Activated T-cell treated with anti-CD3 and anti-CD28 coated beads for 1 hour (primary cell): ENCODE data around the gene CEACAM1.
"Not testable (repeated sequence)": the region's sequence is repeated elsewhere in the genome, so short reads cannot be mapped to it uniquely, and the experiment has no call there.

Experiments used
- DNase-seq: peaks from one replicate; pipeline ENCODE4 v3.0.0-alpha.2; 2020; ENCODE audit warnings: low read depth

The CEACAM1 gene

DNA sequence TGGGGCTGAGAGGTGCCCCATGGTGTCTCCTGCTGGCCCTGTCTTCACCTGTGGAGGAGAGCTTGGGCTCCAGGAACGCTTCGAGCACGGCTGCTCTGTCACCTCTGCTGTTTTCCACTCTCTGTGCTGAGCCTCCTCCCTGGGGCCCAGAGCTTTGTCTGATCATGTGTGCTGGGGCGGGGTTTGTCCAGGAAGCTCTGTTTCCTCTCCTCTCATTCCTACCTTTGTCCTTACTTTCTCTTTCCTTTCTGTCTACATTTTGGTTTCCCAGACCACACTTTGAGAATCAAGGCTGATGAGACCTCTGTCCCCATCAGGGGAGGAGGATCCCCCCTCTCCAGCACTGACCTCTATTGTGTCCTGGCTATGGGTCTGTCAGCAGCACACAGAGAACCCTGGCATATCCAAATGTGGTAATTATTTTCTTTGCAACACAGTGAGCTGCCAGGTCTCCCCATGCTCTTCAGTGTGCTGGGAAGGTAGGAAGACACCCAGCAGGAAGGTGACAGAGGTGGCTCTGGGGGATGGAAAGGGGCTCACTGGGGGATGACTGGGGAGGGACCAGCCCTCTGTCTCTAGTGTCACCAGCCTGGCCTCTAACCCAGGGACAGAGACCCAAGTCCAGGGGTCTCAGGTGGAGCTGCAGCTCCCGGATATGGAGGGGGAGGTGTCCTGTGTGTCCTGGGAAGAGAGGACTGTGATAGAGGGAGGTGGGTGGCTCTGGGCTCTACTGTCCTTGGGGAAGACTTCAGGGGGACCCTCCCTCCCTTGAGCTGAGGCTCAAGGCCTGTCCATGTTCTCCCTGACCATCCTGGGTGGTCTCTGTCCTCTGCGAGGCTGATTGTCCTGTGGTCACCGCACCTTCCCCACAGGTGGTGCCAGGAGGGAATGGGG lies at the start of gene CEACAM1:
CEACAM1 (minus strand) TSS at position 128 of the 894 bp plus-strand sequence; CDS start at position 21, 107 bp downstream.
- peak; percentile 26 for DNase-seq

DNA sequence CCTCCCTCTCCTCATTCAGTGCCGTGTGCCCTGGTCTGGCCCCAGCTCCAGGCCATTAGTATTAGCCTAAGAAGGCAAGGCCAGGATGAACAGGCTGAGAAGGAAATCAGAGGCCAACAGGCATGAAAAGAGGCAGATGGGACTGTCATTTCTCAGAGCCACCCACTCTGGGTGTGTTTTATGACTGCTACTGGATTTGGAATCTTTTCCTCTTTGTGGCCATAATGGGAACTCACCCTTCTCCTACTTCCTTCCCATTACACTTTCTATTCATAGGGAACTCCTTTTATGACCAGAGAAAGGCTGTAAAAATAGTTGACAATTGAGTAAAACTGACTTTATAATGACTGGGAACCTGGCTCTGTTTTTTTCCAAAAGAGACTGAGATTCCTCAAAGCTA lies 48.7 kb upstream of the CEACAM1 start:
- no peak for DNase-seq

DNA sequence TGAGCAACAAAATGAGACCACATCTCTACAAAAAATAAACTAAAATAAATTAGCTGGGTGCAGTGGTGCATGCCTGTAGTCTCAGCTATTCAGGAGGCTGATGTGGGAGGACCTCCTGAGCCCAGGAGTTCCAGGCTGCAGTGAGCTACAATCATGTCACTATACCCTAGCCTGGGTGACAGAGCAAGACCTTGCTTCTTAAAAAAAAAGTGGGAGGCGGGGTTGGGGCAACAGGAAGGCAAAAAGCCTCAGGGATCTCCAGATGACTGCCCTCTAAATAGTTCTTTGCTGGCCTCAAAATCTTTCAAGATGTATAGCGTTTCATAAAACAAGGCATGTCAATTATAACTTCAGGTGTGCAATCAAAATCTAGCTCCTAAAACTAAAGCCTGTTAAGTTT lies 48.0 kb upstream of the CEACAM1 start:
- no peak for DNase-seq

DNA sequence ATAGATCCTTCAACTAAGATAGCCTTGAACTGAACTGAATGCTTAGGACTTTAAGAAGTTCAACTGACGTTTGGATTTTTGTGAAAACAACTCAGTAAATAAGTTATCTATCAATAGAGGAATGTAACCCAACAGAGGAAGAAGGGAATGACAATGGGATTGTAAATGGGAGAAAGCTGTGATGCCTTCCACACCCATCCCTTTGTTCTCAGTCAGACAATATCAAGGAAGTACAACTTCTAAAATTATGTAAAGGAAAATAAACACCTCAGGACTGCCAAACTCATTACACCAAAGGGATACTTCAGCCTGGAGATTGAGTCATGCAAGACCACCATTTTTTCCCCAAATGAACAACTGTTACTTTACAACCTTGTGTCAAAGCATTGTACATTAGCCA lies 45.4 kb upstream of the CEACAM1 start:
- no peak for DNase-seq

DNA sequence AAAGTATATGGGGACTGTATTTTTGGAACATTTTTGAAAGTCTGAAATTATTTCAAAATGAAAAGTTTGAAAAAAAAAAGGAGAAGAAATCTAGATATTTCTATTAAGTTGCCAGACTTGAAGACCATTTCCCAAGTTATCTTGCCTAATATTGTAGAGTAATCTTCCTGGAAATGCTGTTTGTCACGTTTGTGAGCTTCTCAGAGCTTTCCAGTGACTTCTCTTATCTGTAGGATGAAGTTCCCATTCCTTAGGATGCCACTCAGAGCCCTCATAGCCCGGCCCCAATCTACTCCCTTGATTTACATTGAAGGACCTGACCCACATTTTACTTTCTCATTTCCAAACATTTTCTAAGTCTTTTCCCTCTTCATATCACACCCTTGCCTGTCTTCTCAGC lies 42.8 kb upstream of the CEACAM1 start:
- no peak for DNase-seq

DNA sequence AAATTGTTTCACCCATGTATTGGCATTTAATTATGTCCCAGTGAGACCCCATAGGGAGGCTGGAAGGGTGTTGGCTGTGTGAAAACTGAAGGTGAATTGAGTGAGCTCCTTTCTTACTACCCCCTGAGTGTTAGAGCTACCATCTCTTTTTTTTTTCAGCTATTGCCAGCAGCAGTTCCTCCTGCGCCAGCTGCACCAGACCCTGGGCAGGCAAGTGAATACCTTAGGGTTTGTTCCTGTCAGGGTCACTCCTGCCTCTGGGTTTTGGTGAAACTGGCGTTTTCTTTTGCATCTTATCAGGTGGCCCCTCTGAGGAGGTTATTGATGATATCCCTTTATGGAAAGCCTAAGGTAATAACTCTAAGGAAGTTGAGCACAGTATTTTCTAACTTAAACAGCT lies 40.9 kb upstream of the CEACAM1 start:
- no peak for DNase-seq

DNA sequence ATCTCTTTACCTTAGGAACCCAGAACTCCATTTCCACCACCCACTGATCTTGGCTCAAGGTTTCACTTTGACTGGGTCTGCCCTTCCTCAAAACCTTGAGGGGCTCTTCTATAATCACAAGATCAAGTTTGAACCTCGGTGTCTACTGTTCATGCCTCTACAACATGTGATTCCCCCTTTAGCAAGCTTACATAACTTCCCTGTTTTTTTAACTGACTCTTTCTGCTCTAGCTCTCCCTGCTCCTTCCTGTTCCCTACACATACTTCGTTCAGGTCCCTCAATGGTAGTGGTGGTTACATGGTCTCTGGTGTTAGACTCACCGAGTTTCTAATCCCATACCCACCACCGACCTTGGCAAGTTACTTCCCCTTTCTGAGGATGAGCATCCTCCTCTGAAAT lies 39.7 kb upstream of the CEACAM1 start:
- no peak for DNase-seq

DNA sequence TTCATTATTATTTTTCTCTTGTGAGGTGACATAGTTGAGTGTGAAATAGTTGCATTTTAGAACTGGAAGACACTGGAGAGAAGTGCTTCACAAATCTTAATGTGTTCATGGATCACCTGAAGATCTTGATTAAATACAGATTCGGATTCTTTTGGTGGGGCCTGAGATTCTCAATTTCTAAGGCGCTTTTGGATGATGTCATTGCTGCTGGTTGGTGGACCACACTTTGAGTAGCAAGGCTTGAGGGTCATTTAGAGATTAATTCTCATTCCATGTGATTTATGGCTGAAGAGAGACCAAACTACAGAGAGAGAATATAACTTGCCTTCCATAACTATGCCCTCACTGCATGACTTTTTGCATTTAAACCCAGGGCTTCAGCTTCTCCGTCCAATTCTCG lies 39.3 kb upstream of the CEACAM1 start:
- DNase-seq = no peak

DNA sequence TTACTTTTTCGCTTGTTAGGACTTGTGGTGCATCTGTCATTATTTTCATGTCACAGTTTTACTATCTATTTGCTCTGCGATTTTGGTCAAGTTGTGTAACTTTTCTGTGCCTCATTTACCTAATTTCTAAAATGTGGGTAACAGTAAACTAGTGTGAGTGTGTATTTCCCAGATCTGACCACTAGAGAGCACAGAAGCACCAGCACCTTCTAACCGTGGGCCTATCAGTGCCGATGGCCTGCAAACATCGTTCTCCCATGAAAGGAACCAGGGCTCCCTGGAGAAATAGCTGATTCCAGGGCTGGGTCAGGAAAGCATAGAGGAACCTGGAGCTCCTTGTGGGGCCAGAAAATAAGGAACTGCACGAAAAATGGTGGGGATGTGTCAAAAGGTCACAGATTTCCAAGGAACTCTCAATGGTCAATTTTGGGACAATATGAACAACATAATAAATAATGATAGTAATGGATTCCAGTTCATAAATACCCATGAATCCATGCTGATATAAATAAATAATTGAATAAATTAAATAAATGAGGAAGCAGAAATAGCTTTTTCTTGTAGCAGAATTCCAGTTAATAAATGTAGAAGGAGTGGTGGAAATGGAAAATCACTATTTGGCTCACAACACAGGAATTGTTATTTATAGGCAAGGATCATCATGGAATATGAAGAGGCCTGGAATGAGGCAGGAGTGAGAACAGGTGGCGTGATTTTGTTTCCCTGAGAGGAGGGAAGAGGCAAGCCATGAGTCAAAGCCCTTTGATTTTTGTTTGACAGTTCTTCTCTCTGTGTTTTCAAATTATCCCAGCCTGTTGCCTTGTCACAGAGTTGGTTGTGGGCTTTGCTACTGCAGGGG lies 35.3 kb upstream of the CEACAM1 start:
- DNase-seq = no peak

DNA sequence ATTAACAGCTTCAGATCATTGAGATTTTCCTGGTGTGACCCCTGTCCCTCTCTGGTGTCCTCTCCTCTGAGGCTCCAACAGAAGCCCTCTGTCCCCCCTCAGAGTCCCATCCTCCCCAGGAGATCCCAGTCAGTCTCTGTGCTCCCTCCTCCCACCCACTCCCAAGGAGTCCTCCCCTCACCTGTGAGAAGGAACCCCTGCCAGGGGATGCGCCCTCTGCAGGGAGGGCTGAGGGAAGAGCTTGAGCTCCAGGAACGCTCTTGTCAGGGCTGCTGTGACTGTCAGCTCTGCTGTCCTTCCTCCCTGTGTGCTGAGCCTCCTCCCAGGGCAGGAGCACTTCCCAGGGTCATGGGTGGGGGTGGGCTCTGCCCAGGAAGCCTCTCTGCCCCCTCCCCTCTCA lies 33.2 kb upstream of the CEACAM1 start:
- no peak for DNase-seq

DNA sequence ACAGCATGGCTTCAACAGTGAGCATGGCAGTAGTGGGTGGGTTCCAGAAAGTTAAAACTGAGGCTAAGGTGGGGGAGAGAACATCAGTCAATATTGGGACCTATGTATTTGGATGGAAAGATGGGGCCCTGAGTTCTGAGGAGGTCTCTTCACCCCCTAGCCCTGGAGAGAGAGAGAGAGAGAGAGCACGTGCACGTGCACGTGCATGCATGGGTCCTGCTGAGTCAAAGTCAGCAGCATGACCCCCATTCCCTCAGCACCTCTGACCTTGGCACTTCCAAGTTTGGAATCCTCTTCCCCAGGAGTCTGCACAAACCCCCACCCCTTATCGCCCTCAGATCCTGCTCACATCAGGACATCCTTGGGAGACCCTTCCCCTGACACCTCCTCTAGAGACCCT lies 32.5 kb upstream of the CEACAM1 start:
- no peak for DNase-seq

DNA sequence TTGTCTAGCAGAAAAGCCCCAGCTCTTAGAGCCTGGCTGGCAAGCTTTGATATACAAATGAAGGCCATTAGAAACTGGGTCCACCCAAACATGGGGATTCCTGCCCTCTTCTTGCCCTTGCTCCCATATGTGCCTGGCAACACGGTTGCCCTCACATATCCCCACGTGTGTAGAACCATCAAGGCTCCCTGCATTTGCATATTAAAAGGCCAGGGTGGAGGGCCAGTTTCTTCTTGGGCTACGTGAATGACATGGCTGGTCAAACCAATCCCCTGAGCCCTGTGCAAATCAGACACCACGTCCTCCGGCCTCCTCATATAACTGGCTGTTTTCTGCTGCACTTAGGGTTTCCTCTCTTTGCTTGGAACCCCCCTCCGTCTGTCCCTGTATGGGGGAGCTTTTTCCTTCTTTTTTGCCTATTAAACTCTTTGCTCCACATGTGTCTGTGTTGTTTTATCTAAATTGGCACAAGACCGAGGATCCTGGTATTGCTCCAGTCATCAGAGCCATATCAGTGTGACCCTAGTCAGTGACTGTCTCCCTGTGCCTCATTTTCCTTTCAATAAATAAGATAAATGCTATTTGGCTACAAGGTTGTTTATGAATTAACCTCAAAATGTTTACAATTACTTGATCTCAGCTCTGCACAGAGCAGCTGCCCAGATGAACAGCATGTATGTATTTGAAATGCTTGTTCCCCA lies 30.3 kb upstream of the CEACAM1 start:
- DNase-seq = no peak

DNA sequence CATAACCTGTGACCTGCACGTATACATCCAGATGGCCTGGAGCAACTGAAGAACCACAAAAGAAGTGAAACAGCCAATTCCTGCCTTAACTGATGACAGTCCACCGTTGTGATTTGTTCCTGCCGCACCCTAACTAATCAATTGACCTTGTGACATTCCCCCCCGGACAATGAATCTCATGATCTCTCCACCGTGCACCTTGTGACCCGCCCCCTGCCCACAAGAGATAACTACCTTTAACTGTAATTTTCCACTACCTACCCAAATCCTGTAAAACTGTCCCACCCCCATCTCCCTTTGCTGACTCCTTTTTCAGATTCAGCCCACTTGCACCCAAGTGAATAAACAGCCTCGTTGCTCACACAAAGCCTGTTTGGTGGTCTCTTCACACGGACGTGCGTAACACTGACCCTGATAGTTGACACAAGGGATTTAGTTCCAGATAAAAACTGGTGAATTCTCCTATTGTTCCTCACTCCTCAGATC lies 29.1 kb upstream of the CEACAM1 start:
- not testable (repeated sequence) for DNase-seq

DNA sequence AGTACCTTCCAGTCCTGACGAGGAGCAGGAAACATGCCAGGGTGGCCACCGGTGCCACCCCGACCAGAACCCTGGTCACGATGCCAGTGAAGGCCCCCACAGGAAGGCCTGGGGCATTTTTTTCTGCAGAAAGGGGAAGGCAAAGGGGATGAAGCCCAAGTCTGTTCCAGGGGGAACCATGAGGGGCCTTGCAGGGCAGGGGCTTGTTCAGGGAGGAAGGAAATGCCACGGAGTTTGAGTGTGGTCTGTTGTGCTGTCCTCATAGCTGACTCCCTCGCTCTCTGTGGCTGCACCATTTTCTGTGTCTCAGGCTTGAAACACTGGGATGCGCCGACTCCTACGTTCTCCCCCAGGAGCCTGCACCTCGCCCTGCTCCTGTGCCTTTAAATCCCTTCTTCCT lies 27.5 kb upstream of the CEACAM1 start:
- no peak for DNase-seq

DNA sequence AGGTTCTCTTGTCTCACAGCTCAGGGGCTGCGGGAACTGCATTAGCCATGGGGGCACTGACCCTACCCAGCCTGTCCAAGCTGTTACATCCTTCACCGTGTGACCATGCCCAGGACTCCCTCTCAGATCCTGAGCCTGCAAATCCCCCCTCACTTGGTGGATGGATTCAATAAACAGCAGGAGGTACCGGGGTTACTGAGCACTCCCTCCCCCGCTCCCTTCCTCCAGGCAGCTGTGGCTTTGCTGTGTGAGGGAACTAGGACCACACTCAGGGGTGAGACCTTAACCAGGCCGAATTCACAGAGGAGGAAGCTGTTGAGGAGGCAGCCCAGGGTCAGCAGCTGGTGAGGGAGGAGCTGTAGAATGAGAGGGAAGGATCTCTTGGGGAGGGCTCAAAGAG lies 27.0 kb upstream of the CEACAM1 start:
- no peak for DNase-seq

DNA sequence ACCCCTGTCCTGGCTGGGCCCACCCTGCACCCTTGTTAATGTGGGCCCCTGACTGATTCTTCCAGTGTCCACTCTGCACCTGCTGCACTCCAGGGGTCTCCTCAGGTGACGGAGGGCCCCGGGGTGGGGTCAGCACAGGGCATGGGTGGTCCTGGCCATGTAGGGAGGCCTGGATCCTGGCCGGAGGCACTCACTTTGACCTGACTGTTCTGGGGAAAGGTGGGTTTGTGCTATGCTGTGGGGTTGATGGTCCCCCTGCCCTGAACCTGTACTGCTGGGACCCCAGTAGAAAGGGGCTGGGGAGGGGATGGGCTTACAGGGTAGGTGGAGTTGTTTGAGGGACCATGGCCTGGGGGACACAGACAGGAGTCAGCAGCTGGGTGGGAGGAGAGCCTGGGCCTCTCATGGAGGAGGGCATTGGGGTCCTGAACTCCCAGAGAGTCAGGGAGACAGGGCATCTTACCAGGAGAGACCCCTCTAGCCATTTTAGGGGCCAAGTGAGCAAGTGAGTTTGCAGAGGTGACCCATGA lies 25.8 kb upstream of the CEACAM1 start:
- no peak for DNase-seq

DNA sequence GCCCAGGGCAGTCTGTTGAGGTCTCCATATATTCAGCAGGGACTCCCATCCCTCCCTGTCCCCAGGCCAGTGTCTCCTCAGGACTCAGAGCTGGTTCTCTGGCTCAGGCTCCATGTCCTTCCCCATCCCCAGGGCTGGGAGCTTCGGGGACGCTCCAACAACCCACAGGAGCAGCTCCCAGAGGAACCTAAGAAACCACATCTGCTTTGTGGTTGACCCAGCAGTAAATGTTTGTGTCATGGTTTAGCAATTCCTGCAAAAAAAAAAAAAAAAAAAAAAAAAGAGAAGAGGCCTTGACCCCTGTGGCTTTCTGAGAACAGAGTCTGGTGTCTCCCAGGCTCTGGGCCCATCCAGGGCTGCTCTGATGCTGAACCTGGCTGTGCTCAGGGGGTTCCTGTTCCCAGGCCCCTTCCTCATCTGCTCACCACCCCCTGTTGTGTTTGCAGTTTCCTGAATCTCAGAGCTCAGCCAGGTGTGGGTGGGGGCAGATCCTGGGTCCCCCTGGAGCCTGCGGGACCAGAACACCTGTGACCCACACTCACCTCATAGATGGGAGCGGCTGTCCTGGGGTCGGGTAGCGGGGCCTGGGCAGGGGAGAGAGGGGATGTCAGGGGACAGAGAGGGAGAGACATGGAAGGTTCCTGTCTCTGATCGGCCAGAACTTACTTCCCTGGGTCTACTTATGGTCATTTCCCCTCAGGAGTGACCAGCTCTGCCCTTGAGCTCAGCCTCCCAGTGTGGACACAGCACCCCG lies 25.2 kb upstream of the CEACAM1 start:
- no peak for DNase-seq

DNA sequence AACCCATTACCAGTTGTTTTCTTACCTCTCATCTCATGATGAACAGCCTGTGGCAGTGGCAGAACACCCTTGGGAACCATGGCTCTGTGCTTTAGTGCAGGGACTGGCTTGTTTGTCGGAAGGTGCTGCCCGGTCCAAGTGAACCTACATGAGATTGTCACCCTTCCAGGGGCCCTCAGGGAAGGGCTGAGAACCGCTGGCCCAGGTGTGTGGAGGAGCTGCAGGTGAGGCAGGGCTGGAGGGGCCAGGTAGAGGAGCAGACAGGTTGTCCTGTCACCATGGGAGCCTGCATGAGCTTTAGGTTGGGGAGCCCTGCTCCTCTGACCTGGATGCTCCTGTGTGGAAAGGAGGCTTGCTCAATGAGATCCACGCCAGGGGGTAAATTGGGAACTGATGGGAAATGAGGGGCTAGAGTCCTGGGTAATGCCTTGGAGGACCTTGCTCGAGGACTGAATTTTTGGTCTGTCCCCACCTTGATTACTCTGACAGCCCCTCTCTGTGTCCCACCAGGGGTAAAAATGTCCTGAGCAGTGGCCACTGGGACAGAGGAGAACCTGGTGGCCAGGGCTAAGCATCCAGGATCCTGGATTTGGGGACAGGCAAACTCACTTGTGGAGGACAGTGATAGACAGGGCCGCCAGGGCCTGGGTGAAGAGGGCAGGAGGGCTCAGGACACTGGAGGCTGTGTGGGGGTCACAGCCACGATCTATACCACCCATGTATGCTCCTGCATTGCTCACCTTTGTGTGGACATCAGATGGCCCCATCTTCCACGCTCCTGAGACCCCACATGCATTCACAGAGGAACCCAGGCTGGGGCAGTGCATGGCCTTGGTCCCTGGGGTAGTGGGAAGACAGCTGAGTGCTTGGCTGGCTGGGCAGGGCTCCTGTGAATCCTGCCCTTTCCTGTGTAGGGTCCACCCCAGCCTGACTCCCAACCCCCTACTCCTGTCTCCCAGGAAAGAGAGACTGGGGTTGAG lies 24.1 kb upstream of the CEACAM1 start:
- DNase-seq = no peak

DNA sequence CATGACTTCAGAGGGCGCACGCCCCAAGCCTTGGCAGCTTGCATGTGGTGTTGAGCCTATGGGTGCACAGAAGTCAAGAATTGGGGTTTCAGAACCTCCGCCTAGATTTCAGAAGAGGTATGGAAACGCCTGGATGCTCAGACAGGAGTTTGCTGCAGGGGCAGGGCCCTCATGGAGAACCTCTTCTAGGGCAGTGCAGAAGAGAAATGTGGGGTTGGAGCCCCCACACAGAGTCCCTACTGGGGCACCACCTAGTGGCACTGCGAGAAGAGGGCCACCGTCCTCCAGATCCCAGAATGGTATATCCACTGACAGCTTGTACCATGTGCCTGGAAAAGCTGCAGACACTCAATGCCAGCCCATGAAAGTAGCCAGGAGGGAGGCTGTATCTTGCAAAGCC lies 22.2 kb upstream of the CEACAM1 start:
- DNase-seq = not testable (repeated sequence)

DNA sequence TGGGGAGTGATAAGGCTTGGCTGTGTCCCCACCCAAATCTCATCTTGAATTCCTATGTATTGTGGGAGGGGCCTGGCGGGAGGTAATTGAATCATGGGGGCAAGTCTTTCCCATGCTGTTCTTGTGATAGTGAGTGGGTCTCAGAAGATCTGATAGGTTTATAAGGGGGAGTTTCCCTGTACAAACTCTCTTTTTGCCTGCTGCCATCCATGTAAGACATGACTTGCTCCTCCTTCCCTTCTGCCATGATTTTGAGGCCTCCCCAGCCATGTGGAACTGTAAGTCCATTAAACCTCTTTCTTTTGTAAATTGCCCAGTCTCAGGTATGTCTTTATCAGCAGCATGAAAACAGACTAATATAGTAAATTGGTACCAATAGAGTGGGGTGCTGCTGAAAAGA lies 20.8 kb upstream of the CEACAM1 start:
- not testable (repeated sequence) for DNase-seq
